Lower lobe of right lung (tissue), 2 donors: ENCODE results near the gene BIRC5. TPM values are rescaled to one million over a fixed set of nuclear protein-coding genes. Genes with fewer than 3 reads are reported as not detected.

ENCODE experiments used
- ATAC-seq, 2 donors: fragments of 200-7000 bp; cut with Tn5 transposase; one replicate each; pipeline ENCODE4 v1.9.1; 2020 to 2022; ENCODE audit warnings: mild to moderate bottlenecking in 2 of 2, moderate library complexity in 2 of 2
- DNase-seq: peaks from one replicate; pipeline ENCODE4 v3.0.0-alpha.2; 2020
- H3K27ac ChIP-seq: fragments of 200-600 bp; one replicate; pipeline ENCODE4 v1.8.0; 2022
- H3K27me3 ChIP-seq: fragments of 200-600 bp; one replicate; pipeline ENCODE4 v1.8.0; 2022; ENCODE audit warnings: low read depth
- H3K36me3 ChIP-seq: fragments of 200-600 bp; one replicate; pipeline ENCODE4 v1.8.0; 2022; ENCODE audit warnings: mild to moderate bottlenecking
- H3K4me1 ChIP-seq: fragments of 200-600 bp; one replicate; pipeline ENCODE4 v1.8.0; 2022
- H3K4me3 ChIP-seq: fragments of 200-600 bp; one replicate; pipeline ENCODE4 v1.8.0; 2022; ENCODE audit warnings: mild to moderate bottlenecking
- H3K9me3 ChIP-seq: fragments of 200-600 bp; one replicate; pipeline ENCODE4 v1.8.0; 2022
- CTCF ChIP-seq: fragments of 200-600 bp; IDR thresholded peaks from one replicate; pipeline ENCODE4 v1.8.0; 2022; ENCODE audit warnings: antibody characterized with exemption, mild to moderate bottlenecking
- intact Hi-C: fragments of 100-400 bp; cut with DNase I; formaldehyde crosslinking; loops from one replicate; pipeline ENCODE4 v1.11.0; 2022
- total RNA-seq: library from RNA; stranded (reverse); fragmentation: NEBNext Ultra II Directional; extraction: Animal tissue kit (Norgen Biotek cat#: 25700); gene quantifications from one replicate; pipeline ENCODE4 v1.2.1, GENCODE V29; 2021
- donor health status: DM: no; HTN: yes; CAD: no; lungs with severe emphysema.

Gene BIRC5
- total RNA-seq, 1 donor from 2014 or later: 1.8 TPM

- no peak for ATAC-seq
- no peak for TF ChIP-seq CTCF
- no peak for DNase-seq
- H3K9me3 ChIP-seq: no peaks in the 10 kb centered on the region
- H3K27ac ChIP-seq: no peak overlapping the region
- H3K4me1 ChIP-seq: peaks cover 35% of the 10 kb centered on the region
- H3K36me3 ChIP-seq: no peaks in the 10 kb centered on the region
- H3K27me3 ChIP-seq: no peaks in the 10 kb centered on the region
- intact Hi-C loops: no loop called here
- no peak overlapping the region for H3K4me3 ChIP-seq
These were observed 36.1 kb downstream of the BIRC5 start for GRCh38 chr17:78249818-78250806.

DNA sequence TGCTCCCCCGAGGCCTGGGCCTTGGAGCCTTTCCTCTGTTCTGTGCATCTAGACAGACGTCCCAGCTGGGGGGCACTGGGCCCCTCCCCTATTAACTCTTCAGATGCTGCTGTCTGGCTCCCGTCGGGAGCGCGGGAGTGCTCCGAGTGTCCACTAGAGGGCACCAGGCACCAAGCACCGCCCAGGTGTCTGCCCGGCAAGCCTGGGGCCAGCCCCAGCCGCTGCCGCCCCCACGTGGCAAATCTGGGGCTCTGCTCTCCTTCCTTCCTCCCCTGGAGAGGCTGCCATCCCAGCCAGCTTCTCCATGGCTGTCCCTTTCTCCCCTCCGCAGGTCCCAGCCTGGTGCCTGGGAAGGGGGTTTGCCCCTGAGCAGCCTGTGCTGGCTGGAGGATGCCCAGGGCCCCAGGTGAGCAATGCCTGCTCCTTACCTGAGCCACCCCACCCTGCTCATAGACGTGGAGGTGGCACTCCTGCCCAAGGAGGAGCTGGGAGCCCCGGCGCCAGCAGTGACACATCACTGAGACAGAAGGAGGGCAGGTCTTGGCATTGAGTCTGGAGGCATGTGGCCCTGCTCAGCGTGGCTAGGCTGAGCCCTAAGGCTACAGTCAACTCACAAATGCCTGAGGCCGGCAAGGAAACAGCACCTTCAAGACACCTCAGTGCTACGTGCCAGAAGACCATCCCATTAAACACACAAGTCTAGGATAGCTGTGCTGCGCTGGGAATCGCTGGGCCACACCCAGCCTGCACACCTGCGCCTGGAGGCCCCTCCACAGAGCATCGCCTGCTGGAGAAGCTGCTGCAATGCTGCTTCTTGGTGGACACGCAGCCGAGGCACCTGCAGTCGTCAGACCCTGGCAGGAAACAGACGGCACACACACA is 37.1 kb downstream of the BIRC5 start:
- Histone ChIP-seq H3K9me3 (no peaks in the 10 kb centered on the region), H3K4me3 (no peak overlapping the region), H3K36me3 (no peaks in the 10 kb centered on the region), H3K27me3 (no peaks in the 10 kb centered on the region), H3K27ac (no peak overlapping the region), H3K4me1 (peaks cover 44% of the 10 kb centered on the region)
- DNase-seq (peak; percentile 92), ATAC-seq (peak; percentile 85 to 92)
- intact Hi-C loops: no loop called here
- TF ChIP-seq CTCF: peak; percentile 100

DNA sequence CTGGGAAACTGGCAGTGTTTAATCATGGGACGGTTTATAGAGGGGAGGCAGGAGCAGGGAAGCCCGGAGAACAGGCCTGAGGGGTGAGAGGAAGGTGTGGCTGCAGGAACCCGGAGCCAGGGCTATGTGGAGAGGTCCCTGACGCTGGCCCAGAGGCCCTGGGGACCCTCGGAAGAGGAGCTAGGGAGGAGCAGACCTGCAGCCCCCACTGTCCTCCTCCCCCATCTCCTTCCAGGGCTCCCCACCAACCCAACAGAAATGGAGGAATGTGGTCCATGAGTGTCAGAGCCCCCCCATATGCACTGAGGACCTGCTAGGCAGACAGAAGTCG is 37.7 kb downstream of the BIRC5 start:
- Histone ChIP-seq H3K27me3 (no peaks in the 10 kb centered on the region), H3K27ac (no peak overlapping the region), H3K4me3 (no peak overlapping the region), H3K4me1 (peaks cover 50% of the 10 kb centered on the region), H3K36me3 (no peaks in the 10 kb centered on the region), H3K9me3 (no peaks in the 10 kb centered on the region)
- intact Hi-C loops: no loop called here
- DNase-seq: no peak
- no peak for ATAC-seq
- TF ChIP-seq CTCF: no peak

DNA sequence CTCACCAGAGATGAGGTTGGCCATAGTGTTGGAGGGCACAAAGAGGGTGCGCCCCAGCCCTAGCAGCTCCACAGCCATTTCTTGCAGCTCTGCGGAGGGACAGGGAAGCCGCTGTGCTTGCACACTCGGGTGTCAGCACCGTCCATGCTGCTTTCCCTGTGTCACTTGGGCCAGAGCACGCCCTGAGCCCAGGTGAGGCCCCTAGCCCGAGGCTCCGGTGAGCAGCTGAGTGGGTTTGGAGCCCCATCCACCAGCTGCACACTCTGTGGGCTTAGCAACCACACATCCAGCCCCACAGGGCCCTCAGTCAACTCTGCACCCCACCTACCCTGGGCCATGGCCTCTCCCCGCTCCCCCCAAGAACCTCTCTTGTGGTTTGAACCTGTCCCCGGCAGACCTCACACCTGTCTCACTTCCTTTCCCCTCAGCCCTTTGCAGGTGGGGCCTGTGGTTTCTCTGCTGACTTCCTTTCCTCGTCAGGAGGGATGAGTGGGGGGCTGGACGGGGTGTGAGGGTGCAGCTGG is 38.1 kb downstream of the BIRC5 start:
- intact Hi-C loops: no loop called here
- H3K4me3 ChIP-seq: no peak overlapping the region
- DNase-seq (no peak), ATAC-seq (peak in 1 of 2 donors; percentile 8)
- no peaks in the 10 kb centered on the region for H3K27me3 ChIP-seq
- TF ChIP-seq CTCF: no peak
- H3K36me3 ChIP-seq: no peaks in the 10 kb centered on the region
- H3K27ac ChIP-seq: no peak overlapping the region
- peaks cover 55% of the 10 kb centered on the region for H3K4me1 ChIP-seq
- H3K9me3 ChIP-seq: no peaks in the 10 kb centered on the region
